ENCODE data around the gene ESCO1.

DNA sequence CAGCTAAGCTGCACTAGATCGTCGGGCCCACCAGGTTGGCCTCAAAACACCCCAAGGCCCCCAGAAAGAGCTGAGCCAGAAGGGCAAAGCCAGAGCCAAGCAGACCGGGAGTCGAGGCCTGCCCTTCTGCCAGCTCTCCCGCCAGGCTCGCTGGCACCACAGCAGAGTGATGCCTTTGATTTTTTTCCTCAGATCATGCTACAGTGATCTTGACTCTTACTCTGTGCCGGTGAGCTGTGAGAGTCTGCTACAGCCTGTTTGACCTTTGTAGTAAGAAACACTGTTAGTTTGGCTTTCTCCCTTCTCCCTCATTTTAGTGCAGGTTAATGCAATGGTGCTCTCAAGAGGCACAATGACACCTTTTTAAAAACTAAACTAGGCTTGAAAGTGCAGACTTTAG, 97.8 kb downstream of the ESCO1 start:
- TF ChIP-seq, protein P1, sequence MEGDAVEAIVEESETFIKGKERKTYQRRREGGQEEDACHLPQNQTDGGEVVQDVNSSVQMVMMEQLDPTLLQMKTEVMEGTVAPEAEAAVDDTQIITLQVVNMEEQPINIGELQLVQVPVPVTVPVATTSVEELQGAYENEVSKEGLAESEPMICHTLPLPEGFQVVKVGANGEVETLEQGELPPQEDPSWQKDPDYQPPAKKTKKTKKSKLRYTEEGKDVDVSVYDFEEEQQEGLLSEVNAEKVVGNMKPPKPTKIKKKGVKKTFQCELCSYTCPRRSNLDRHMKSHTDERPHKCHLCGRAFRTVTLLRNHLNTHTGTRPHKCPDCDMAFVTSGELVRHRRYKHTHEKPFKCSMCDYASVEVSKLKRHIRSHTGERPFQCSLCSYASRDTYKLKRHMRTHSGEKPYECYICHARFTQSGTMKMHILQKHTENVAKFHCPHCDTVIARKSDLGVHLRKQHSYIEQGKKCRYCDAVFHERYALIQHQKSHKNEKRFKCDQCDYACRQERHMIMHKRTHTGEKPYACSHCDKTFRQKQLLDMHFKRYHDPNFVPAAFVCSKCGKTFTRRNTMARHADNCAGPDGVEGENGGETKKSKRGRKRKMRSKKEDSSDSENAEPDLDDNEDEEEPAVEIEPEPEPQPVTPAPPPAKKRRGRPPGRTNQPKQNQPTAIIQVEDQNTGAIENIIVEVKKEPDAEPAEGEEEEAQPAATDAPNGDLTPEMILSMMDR (conservative IDR thresholded peaks at IDR 0.05) = no peak
- TF ChIP-seq ZFX (IDR thresholded peaks at IDR 0.05) = no peak

Data from C4-2B (cell line).